ENCODE results near the gene FGR.

DNA sequence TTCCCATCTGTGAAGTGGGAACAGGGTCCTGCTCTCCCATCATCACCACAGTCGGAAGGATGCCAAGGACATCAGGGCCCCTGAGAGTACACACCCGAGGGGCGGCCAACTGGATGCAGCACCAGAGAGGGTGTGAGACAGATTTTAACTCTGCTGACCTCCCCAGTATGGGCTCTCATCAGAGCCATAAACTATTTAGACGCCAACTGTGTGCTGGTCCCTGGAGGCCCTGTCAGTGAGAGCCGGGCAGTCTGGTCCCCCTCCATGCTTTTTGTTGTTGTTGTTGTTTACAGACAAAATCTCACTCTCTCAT lies 1.7 kb downstream of the FGR start:
- TF ChIP-seq POLR2A (IDR thresholded peaks at IDR 0.05; ENCODE audit: insufficient read depth in 1 of 2, low read depth in 2 of 2, low read length in 2 of 2), result no peak
- no peak for TF ChIP-seq KDM3A (CRISPR knock-in tag; IDR thresholded peaks at IDR 0.05; ENCODE audit: low read depth)
- no peak for TF ChIP-seq EZH2 (conservative IDR thresholded peaks at IDR 0.05; ENCODE audit: low read depth, low read length)
- no peak for TF ChIP-seq KAT2B (IDR thresholded peaks at IDR 0.05; ENCODE audit: borderline replicate concordance, low read depth, low read length)
- TF ChIP-seq BRCA1 (CRISPR knock-in tag; IDR thresholded peaks at IDR 0.05), result no peak
- no peak for TF ChIP-seq POLR2AphosphoS5 (IDR thresholded peaks at IDR 0.05; ENCODE audit: low read depth, low read length)
- TF ChIP-seq, protein P1, sequence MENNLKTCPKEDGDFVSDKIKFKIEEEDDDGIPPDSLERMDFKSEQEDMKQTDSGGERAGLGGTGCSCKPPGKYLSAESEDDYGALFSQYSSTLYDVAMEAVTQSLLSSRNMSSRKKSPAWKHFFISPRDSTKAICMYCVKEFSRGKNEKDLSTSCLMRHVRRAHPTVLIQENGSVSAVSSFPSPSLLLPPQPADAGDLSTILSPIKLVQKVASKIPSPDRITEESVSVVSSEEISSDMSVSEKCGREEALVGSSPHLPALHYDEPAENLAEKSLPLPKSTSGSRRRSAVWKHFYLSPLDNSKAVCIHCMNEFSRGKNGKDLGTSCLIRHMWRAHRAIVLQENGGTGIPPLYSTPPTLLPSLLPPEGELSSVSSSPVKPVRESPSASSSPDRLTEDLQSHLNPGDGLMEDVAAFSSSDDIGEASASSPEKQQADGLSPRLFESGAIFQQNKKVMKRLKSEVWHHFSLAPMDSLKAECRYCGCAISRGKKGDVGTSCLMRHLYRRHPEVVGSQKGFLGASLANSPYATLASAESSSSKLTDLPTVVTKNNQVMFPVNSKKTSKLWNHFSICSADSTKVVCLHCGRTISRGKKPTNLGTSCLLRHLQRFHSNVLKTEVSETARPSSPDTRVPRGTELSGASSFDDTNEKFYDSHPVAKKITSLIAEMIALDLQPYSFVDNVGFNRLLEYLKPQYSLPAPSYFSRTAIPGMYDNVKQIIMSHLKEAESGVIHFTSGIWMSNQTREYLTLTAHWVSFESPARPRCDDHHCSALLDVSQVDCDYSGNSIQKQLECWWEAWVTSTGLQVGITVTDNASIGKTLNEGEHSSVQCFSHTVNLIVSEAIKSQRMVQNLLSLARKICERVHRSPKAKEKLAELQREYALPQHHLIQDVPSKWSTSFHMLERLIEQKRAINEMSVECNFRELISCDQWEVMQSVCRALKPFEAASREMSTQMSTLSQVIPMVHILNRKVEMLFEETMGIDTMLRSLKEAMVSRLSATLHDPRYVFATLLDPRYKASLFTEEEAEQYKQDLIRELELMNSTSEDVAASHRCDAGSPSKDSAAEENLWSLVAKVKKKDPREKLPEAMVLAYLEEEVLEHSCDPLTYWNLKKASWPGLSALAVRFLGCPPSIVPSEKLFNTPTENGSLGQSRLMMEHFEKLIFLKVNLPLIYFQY (CRISPR knock-in tag; IDR thresholded peaks at IDR 0.05; ENCODE audit: borderline replicate concordance), result no peak
